MCF 10A (cell line): ENCODE measurements around the gene LARP6. TPM values are rescaled to one million over a fixed set of nuclear protein-coding genes. Genes with fewer than 3 reads are reported as not detected.

Experiments
- BruUV-seq: library from RNA; stranded (reverse); fragments of 400-500 nt; replicated peaks from 2 replicates; lab custom pipeline; 2021; lab: Mats Ljungman, UMichigan
- CTCF ChIA-PET: fragments of 300-600 bp; sonication (Branson Sonifier 250); formaldehyde crosslinking; extraction: SDS; loops from one replicate; lab custom pipeline; 2021; ENCODE audit warnings: antibody characterized with exemption, inconsistent platforms; lab: Yijun Ruan, JAX
- POLR2A ChIA-PET: fragments of 300-600, 350-650 bp; sonication (Branson Sonifier 250); formaldehyde crosslinking; extraction: SDS; loops from one replicate; lab custom pipeline; 2020; ENCODE audit warnings: antibody characterized with exemption, inconsistent platforms; lab: Yijun Ruan, JAX
- DNase-seq: peaks from one replicate; pipeline ENCODE4 v3.0.0-alpha.2; 2018; ENCODE audit not compliant: unreplicated experiment
- H3K27ac Mint-ChIP-seq: one replicate; pipeline ENCODE4 v1.8.0; 2022; ENCODE audit warnings: mild to moderate bottlenecking, low read depth, mixed read lengths; ENCODE audit not compliant: unreplicated experiment
- H3K27me3 Mint-ChIP-seq: one replicate; pipeline ENCODE4 v1.8.0; 2022; ENCODE audit warnings: mixed read lengths; ENCODE audit not compliant: insufficient read depth, unreplicated experiment
- H3K36me3 Mint-ChIP-seq: one replicate; pipeline ENCODE4 v1.8.0; 2022; ENCODE audit warnings: mild to moderate bottlenecking, moderate library complexity, mixed read lengths; ENCODE audit not compliant: insufficient read depth, unreplicated experiment
- H3K4me1 Mint-ChIP-seq: one replicate; pipeline ENCODE4 v1.8.0; 2022; ENCODE audit warnings: mixed read lengths; ENCODE audit not compliant: insufficient read depth, unreplicated experiment
- H3K4me3 Mint-ChIP-seq: one replicate; pipeline ENCODE4 v1.8.0; 2022; ENCODE audit warnings: mild to moderate bottlenecking, moderate library complexity, mixed read lengths; ENCODE audit not compliant: unreplicated experiment
- H3K9me3 Mint-ChIP-seq: one replicate; pipeline ENCODE4 v1.8.0; 2022; ENCODE audit warnings: mixed read lengths; ENCODE audit not compliant: unreplicated experiment
- intact Hi-C: fragments of 100-400 bp; cut with micrococcal nuclease; formaldehyde crosslinking; loops from 2 replicates; pipeline ENCODE4 v1.14.1; 2022
- total RNA-seq: library from RNA; stranded (reverse); gene quantifications from 2 replicates; pipeline ENCODE4 v1.2.3, GENCODE V29; 2022
- TF ChIP-seq, protein P1 (sequence below): fragments of 200-600 bp; IDR thresholded peaks from one replicate; pipeline ENCODE4 v1.8.0; 2022; ENCODE audit warnings: antibody characterized with exemption, mild to moderate bottlenecking; ENCODE audit not compliant: unreplicated experiment

The LARP6 gene
- total RNA-seq, 1 experiment from 2014 or later: 67.3 TPM

DNA sequence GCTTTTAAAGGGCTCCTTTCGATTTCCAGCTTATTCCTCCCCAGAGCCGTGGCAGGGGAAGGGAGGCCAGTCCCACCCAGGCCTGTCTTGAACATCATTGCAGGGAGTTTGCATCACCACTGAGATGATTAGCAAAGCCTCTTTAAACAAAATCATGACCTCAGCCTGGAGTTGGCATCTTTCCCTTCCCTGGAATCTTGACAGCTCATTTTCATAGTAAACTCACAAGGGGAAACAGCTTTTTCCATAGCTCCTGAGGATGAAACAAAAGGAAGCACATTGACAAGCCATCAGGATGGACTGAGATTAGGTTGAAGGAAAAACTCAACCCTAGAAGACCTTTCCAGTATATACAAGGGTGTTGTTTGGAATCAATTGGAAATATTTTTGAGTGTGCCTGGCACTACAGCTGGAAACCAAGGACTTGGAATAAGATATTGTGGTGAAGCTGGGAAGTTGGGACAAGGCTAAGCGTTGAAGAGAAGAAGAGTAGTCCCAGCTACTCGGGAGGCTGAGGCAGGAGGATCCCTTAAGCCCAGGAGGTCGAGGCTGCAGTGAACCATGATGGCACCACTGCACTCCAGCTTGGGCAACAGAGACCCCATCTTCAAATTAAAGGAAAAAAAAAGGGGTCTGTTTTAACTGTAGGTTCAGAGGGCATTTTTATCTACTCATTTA, 3.1 kb upstream of the LARP6 start:
- Mint-ChIP-seq H3K4me1 (peaks cover 38% of the 10 kb centered on the region), H3K27ac (peak overlapping the region; percentile 65)

DNA sequence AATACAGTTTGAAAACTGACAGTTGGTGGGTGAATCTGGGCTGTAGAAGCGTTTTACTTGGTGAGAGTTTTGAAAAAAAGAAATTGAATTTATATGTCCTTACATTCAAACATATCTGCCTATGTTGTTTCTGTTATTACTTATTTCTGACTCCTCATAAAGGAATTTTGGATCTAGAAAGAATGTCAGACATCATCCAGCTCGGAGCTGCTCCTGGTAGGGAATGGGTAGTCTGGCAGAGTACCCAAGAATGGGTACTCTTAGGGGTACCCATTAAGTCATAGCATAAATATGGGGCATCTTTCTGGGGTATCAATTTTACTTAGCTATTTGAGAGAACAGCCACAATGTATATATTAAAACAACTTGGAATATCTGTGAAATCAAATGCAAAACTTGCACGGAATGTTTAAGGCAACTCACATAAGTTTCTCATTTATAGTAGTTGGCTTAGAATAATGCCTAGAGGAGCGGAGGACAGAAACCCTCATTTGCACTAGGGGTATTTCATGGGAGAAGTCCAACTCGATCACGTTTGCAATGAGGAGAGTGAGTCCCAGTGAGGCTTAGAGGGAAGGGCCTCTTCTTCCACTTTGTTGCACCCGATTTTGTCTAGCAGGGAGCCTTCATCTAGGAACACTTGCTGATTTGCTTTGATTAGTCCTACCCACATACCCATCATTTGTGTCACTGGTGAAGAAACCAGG, 2.4 kb upstream of the LARP6 start:
- intact Hi-C loops: loop anchor here (2.0 kb wide), 1 partner anchor 36 kb away; the partner anchor contains the start of genes LRRC49 and THAP10
- Mint-ChIP-seq H3K27ac (peak overlapping the region; percentile 65), H3K4me1 (peaks cover 38% of the 10 kb centered on the region), H3K9me3 (no peaks in the 10 kb centered on the region), H3K36me3 (peaks cover 2% of the 10 kb centered on the region), H3K4me3 (peak overlapping the region; percentile 7), H3K27me3 (no peaks in the 10 kb centered on the region)
- CTCF ChIA-PET: interaction anchor here (0.6 to 4.8 kb wide), 6 partner anchors 18 to 1259 kb away, joined by 3 to 30 read pairs (median 8); no protein-coding TSS in a partner anchor
- BruUV-seq: TSS peak; percentile 33
- POLR2A ChIA-PET: interaction anchor here (0.5 to 4.3 kb wide), 7 partner anchors 7 to 105 kb away, joined by 3 to 19 read pairs (median 5); no protein-coding TSS in a partner anchor
- TF ChIP-seq, protein P1, sequence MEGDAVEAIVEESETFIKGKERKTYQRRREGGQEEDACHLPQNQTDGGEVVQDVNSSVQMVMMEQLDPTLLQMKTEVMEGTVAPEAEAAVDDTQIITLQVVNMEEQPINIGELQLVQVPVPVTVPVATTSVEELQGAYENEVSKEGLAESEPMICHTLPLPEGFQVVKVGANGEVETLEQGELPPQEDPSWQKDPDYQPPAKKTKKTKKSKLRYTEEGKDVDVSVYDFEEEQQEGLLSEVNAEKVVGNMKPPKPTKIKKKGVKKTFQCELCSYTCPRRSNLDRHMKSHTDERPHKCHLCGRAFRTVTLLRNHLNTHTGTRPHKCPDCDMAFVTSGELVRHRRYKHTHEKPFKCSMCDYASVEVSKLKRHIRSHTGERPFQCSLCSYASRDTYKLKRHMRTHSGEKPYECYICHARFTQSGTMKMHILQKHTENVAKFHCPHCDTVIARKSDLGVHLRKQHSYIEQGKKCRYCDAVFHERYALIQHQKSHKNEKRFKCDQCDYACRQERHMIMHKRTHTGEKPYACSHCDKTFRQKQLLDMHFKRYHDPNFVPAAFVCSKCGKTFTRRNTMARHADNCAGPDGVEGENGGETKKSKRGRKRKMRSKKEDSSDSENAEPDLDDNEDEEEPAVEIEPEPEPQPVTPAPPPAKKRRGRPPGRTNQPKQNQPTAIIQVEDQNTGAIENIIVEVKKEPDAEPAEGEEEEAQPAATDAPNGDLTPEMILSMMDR: no peak
- DNase-seq: no peak

More for the DNA sequence above, 3.1 kb upstream of the LARP6 start:
- Mint-ChIP-seq H3K9me3 (no peaks in the 10 kb centered on the region), H3K27me3 (no peaks in the 10 kb centered on the region), H3K36me3 (no peaks in the 10 kb centered on the region), H3K4me3 (peak overlapping the region; percentile 7)
- BruUV-seq: TSS peak; percentile 84
- DNase-seq: peak; percentile 88
- TF ChIP-seq, protein P1: no peak
- ChIA-PET CTCF (interaction anchor here (0.6 to 3.2 kb wide), 4 partner anchors 18 to 1259 kb away, joined by 3 to 13 read pairs (median 8); no protein-coding TSS in a partner anchor), POLR2A (interaction anchor here (0.5 to 2.2 kb wide), 7 partner anchors 11 to 108 kb away, joined by 3 to 12 read pairs (median 3); no protein-coding TSS in a partner anchor)
- intact Hi-C loops: loop anchor here (2.0 kb wide), 1 partner anchor 36 kb away; the partner anchor contains the start of genes LRRC49 and THAP10

DNA sequence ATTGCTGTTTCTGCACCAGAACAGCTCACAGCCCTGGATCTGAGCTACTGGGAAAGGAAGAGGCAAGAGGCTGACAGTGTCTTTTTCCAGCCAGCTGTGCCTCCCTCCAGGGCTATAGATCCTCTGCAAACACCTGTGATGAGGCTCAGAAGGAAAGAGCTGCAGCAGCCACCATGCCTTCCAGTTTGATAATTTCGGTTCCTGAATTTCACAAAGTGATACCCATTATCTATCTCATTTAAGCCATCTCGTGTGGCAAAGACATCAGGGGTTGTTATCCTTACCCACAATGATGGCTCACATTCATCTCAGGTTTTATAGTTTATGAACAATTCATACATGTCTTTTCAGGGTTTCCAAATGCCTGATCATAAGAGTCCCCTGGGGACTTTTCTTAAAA, 1.8 kb upstream of the LARP6 start:
- no TSS peak for BruUV-seq
- POLR2A ChIA-PET: interaction anchor here (2.2 to 4.3 kb wide), 2 partner anchors 8 to 14 kb away, joined by 6 to 19 read pairs; no protein-coding TSS in a partner anchor
- Mint-ChIP-seq H3K27ac (peak overlapping the region; percentile 65), H3K4me3 (no peak overlapping the region), H3K4me1 (peaks cover 38% of the 10 kb centered on the region), H3K9me3 (no peaks in the 10 kb centered on the region), H3K27me3 (no peaks in the 10 kb centered on the region), H3K36me3 (peaks cover 8% of the 10 kb centered on the region)
- CTCF ChIA-PET: interaction anchor here (1.3 to 4.8 kb wide), 4 partner anchors 9 to 30 kb away, joined by 3 to 30 read pairs (median 8); no protein-coding TSS in a partner anchor
- TF ChIP-seq, protein P1: no peak
- intact Hi-C loops: loop anchor here (2.0 kb wide), 1 partner anchor 37 kb away; the partner anchor contains the start of genes LRRC49 and THAP10
- no peak for DNase-seq
